HepG2 (cell line): ENCODE data around the gene STX12. TPM values are rescaled to one million over a fixed set of nuclear protein-coding genes. Genes with fewer than 3 reads are reported as not detected.

ENCODE experiments used
- ATAC-seq: fragments of 200-7000 bp; cut with Tn5 transposase; 3 replicates; pipeline ENCODE4 v1.9.1; 2020; ENCODE audit warnings: mild to moderate bottlenecking, moderate library complexity
- BruUV-seq: library from RNA; stranded (reverse); fragments of 400-500 nt; replicated peaks from 2 replicates; lab custom pipeline; 2021; lab: Mats Ljungman, UMichigan
- CTCF ChIA-PET: fragments of 300-600 bp; formaldehyde crosslinking; extraction: SDS; loops from one replicate; lab custom pipeline; 2021; ENCODE audit warnings: low total read pairs, inconsistent platforms, low intra/inter-chr PET ratio; lab: Yijun Ruan, JAX
- POLR2A ChIA-PET: fragments of 350-600 bp; sonication (Branson Sonifier 250); formaldehyde crosslinking; loops from one replicate; lab custom pipeline; 2020; ENCODE audit warnings: antibody characterized with exemption, inconsistent platforms; lab: Yijun Ruan, JAX
- DNase-seq: peaks from one replicate; pipeline ENCODE4 v3.0.0-alpha.2; 2015; ENCODE audit warnings: low spot score
- FAIRE-seq: peaks from 3 replicates; lab custom pipeline; 2011; peaks lifted over from hg19 to GRCh38; lab: Jason Lieb, UNC
- H2AFZ ChIP-seq: one replicate; pipeline ENCODE4 v1.6.1; 2011; ENCODE audit warnings: low read length, inconsistent platforms
- H3K27ac ChIP-seq: fragments of 300-600 bp; 3 replicates; pipeline ENCODE4 v1.8.0; 2011; ENCODE audit warnings: mixed run types, mild to moderate bottlenecking, mixed read lengths, low read length, inconsistent platforms; ENCODE audit not compliant: insufficient read depth; ENCODE audit errors: extremely low read length
- H3K27me3 ChIP-seq, 2 experiments: fragments of 200-600 bp in 1 of 2; 2 replicates in 1 of 2; 3 replicates in 1 of 2; pipeline versions ENCODE4 v1.6.0 to v1.8.0; 2011; ENCODE audit warnings: low read length in 2 of 2, mild to moderate bottlenecking in 2 of 2, moderate library complexity in 2 of 2, inconsistent platforms in 1 of 2; ENCODE audit not compliant: insufficient read depth in 2 of 2, control insufficient read depth in 1 of 2
- H3K36me3 ChIP-seq, 2 experiments: fragments of 200-600 bp in 1 of 2; replicated peaks in 1 of 2; 2 replicates in 1 of 2; 3 replicates in 1 of 2; pipeline versions ENCODE4 v1.5.1 to v1.8.0; 2011; ENCODE audit warnings: low read length in 2 of 2, inconsistent platforms in 1 of 2; ENCODE audit not compliant: insufficient read depth in 2 of 2, control insufficient read depth in 1 of 2
- H3K4me1 ChIP-seq: 2 replicates; pipeline ENCODE4 v1.5.1; 2012; ENCODE audit warnings: low read length, inconsistent platforms; ENCODE audit not compliant: insufficient read depth
- H3K4me2 ChIP-seq: 2 replicates; pipeline ENCODE4 v1.6.0; 2011; ENCODE audit warnings: low read depth, low read length, inconsistent platforms
- H3K4me3 ChIP-seq, 3 experiments: fragments of 200-600 bp in 1 of 3; sonication (generic), shearing (Covaris generic) in 1 of 3; replicated peaks in 1 of 3; 2 replicates each; pipeline ENCODE4 v1.5.1; 2011 to 2016; ENCODE audit warnings: low read length in 3 of 3, inconsistent platforms in 2 of 3, low read depth in 2 of 3, mild to moderate bottlenecking in 2 of 3, control low read depth in 1 of 3, mixed read lengths in 1 of 3; ENCODE audit not compliant: insufficient read depth in 1 of 3
- H3K79me2 ChIP-seq: one replicate; pipeline ENCODE4 v1.6.1; 2011; ENCODE audit warnings: low read length, inconsistent platforms; ENCODE audit not compliant: insufficient read depth
- H3K9ac ChIP-seq: 2 replicates; pipeline ENCODE4 v1.6.0; 2011; ENCODE audit warnings: mild to moderate bottlenecking, low read depth, low read length, inconsistent platforms; ENCODE audit not compliant: insufficient read depth
- H3K9me3 ChIP-seq: 2 replicates; pipeline ENCODE4 v1.5.1; 2012; ENCODE audit warnings: mild to moderate bottlenecking, low read length
- H4K20me1 ChIP-seq: 2 replicates; pipeline ENCODE4 v1.6.0; 2011; ENCODE audit warnings: inconsistent platforms, mild to moderate bottlenecking, low read length, moderate library complexity; ENCODE audit not compliant: insufficient read depth
- ARID5B ChIP-seq: IDR thresholded peaks from 2 replicates; pipeline ENCODE4 v1.4.0; 2020; ENCODE audit warnings: mild to moderate bottlenecking, missing genetic modification reagents
- CC2D1A ChIP-seq: sonication (generic); formaldehyde crosslinking; IDR thresholded peaks from 2 replicates; pipeline ENCODE4 v1.8.1; 2023; ENCODE audit warnings: mild to moderate bottlenecking, missing genetic modification reagents
- HBP1 ChIP-seq: IDR thresholded peaks from 2 replicates; pipeline ENCODE4 v1.6.1; 2016; ENCODE audit warnings: low read depth, control low read depth
- KLF16 ChIP-seq, 2 experiments: sonication (generic) in 1 of 2; formaldehyde crosslinking in 1 of 2; IDR thresholded peaks; 2 replicates each; pipeline versions ENCODE4 v1.6.1 to v1.8.0; 2016 to 2023; ENCODE audit warnings: missing genetic modification reagents in 2 of 2, missing compliant biosample characterization in 1 of 2
- MAFK ChIP-seq, 2 experiments: IDR thresholded peaks in 1 of 2; conservative IDR thresholded peaks in 1 of 2; 2 replicates each; pipeline ENCODE4 v1.6.1; 2011; ENCODE audit warnings: improper control_type of control experiment in 2 of 2, low read length in 2 of 2
- MATR3 ChIP-seq: sonication (generic); formaldehyde crosslinking; IDR thresholded peaks from 2 replicates; pipeline ENCODE4 v1.4.0; 2020; ENCODE audit warnings: missing genetic modification reagents
- MAZ ChIP-seq, 2 experiments: sonication (generic) in 1 of 2; formaldehyde crosslinking in 1 of 2; IDR thresholded peaks; 2 replicates each; pipeline versions ENCODE4 v1.5.0 to v1.6.1; 2012 to 2020; ENCODE audit warnings: low read depth in 2 of 2, mild to moderate bottlenecking in 2 of 2, borderline replicate concordance in 1 of 2, improper control_type of control experiment in 1 of 2, low read length in 1 of 2, missing genetic modification reagents in 1 of 2, moderate library complexity in 1 of 2
- NCOA1 ChIP-seq: sonication (generic); formaldehyde crosslinking; IDR thresholded peaks from 2 replicates; pipeline ENCODE4 v1.9.0; 2021; ENCODE audit warnings: missing genetic modification reagents
- RXRB ChIP-seq: IDR thresholded peaks from 2 replicates; pipeline ENCODE4 v1.6.1; 2016; ENCODE audit warnings: borderline replicate concordance, missing genetic modification reagents, missing compliant biosample characterization
- TAF15 ChIP-seq: fragments of 200-400 bp; formaldehyde crosslinking; IDR thresholded peaks from one replicate; pipeline ENCODE4 v1.6.1; 2018; ENCODE audit warnings: mild to moderate bottlenecking, low read depth, low read length; ENCODE audit not compliant: poor library complexity, severe bottlenecking
- TIGD3 ChIP-seq: sonication (generic); formaldehyde crosslinking; IDR thresholded peaks from 2 replicates; pipeline ENCODE4 v1.5.1; 2020; ENCODE audit warnings: mild to moderate bottlenecking, missing genetic modification reagents, borderline replicate concordance
- ZBTB7A ChIP-seq: sonication (generic); formaldehyde crosslinking; IDR thresholded peaks from 2 replicates; pipeline ENCODE4 v1.8.0; 2022; ENCODE audit warnings: mild to moderate bottlenecking, missing genetic modification reagents
- ZFP91 ChIP-seq: sonication (generic); formaldehyde crosslinking; IDR thresholded peaks from 2 replicates; pipeline ENCODE4 v1.9.0; 2022; ENCODE audit warnings: missing genetic modification reagents, mild to moderate bottlenecking, borderline replicate concordance
- ZNF33A ChIP-seq: sonication (generic); formaldehyde crosslinking; IDR thresholded peaks from 2 replicates; pipeline ENCODE4 v1.5.1; 2020; ENCODE audit warnings: missing genetic modification reagents, mild to moderate bottlenecking, moderate library complexity, borderline replicate concordance
- ZNF724P ChIP-seq: sonication (generic); formaldehyde crosslinking; IDR thresholded peaks from 2 replicates; pipeline ENCODE4 v1.8.0; 2022; ENCODE audit warnings: missing genetic modification reagents, borderline replicate concordance
- ZSCAN25 ChIP-seq: sonication (generic); formaldehyde crosslinking; IDR thresholded peaks from 2 replicates; pipeline ENCODE4 v1.8.0; 2022; ENCODE audit warnings: mild to moderate bottlenecking, missing genetic modification reagents
- WGBS: methylation state at CpG from one replicate; pipeline ENCODE4 v1.1.6; 2017; ENCODE audit warnings: low lambda C conversion rate; 5-methylcytosine and 5-hydroxymethylcytosine counted together
- in situ Hi-C: cut with HindIII; loops from 2 replicates; pipeline ENCODE4 v1.10.0; 2017; ENCODE audit warnings: low pct_unique_long_range_greater_than_20kb; ENCODE audit not compliant: extremely low pct_ligation_motif_present
- intact Hi-C: fragments of 100-400 bp; cut with micrococcal nuclease; formaldehyde crosslinking; loops from one replicate; pipeline ENCODE4 v1.10.0; 2022; ENCODE audit not compliant: unreplicated experiment
- polyA plus RNA-seq, 8 experiments: library from polyadenylated mRNA; depleted of rRNA in 3 of 8; stranded (reverse) in 7 of 8; unstranded in 1 of 8; fragments of >200 nt; fragmentation: Illumina TruSeq in 4 of 8; extraction: Trizol in 4 of 8; gene quantifications; 2 replicates each; pipeline versions ENCODE4 v1.2.1 to v1.2.3, GENCODE V29; 2011 to 2016; ENCODE audit warnings: low read depth in 4 of 8, missing spikeins in 1 of 8, mixed read lengths in 1 of 8; ENCODE audit not compliant: insufficient read depth in 1 of 8
- total RNA-seq, 5 experiments: library from RNA; depleted of rRNA; stranded (reverse); fragments of >200 nt; fragmentation: Illumina TruSeq; extraction: Trizol; gene quantifications; 2 replicates each; pipeline ENCODE4 v1.2.3, GENCODE V29; 2016; ENCODE audit warnings: low read depth in 1 of 5

STX12 gene
- total and polyA plus RNA-seq, 2 of the 13 experiments (the other 11 are each of a cell fraction or from before 2014, with no cell fraction given), result 9.0 to 19.7 TPM

DNA sequence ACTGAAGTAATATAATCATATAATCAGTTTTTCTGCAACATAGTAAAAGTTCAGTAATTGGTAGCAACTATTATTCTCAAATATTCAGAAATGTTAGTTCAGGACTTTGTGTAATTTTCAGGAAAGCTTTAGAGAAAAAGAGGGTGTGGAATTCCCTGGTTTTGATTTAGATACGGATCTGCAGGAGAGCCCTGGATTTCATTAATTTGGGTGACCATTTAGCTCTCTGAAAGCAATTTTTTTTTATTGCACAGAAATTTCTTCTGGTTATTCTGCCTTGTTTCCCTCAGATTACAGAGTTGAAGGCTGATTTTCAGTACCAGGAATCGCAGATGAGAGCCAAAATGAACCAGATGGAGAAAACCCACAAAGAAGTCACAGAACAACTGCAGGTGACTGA is 13.8 kb upstream of the STX12 start:
- no peaks in the 10 kb centered on the region for H3K79me2 ChIP-seq
- BruUV-seq, result no TSS peak
- WGBS, result 98% methylated on average over 2 of the region's 2 CpGs
- no peaks in the 10 kb centered on the region for H4K20me1 ChIP-seq
- peaks cover 4 to 14% of the 10 kb centered on the region in 2 experiments; a peak in 4 of 5 replicates for H3K36me3 ChIP-seq
- no peaks in the 10 kb centered on the region for H3K9me3 ChIP-seq
- intact Hi-C loops (no loop called here), in situ Hi-C loops (no loop called here)
- H3K4me2 ChIP-seq, result no peak overlapping the region
- H3K27me3 ChIP-seq, result no peaks in the 10 kb centered on the region
- no peak overlapping the region for H3K4me3 ChIP-seq
- DNase-seq, result no peak
- H3K27ac ChIP-seq, result no peak overlapping the region
- no peak overlapping the region for H3K9ac ChIP-seq
- ATAC-seq, result no peak
- CTCF ChIA-PET, result no interaction called here
- POLR2A ChIA-PET, result interaction anchor here (1.0 kb wide), 1 partner anchor 71 kb away, joined by 3 read pairs; the partner anchor contains the start of gene PPP1R8
- FAIRE-seq, result no peak
- H3K4me1 ChIP-seq, result no peaks in the 10 kb centered on the region
- H2AFZ ChIP-seq, result no peak overlapping the region
- TF ChIP-seq HBP1 (CRISPR knock-in tag), result no peak
- no peak for TF ChIP-seq ZSCAN25 (CRISPR knock-in tag)
- TF ChIP-seq RXRB (CRISPR knock-in tag), result no peak
- no peak for TF ChIP-seq ZFP91
- no peak for TF ChIP-seq ARID5B (CRISPR knock-in tag)
- TF ChIP-seq ZNF33A (CRISPR knock-in tag), result no peak
- TF ChIP-seq ZNF724P, result no peak
- no peak for TF ChIP-seq MAZ (IDR thresholded peaks at IDR 0.05; ENCODE audit: borderline replicate concordance, low read depth, low read length)
- TF ChIP-seq MAZ (CRISPR knock-in tag; IDR thresholded peaks at IDR 0.05; ENCODE audit: low read depth), result no peak
- no peak for TF ChIP-seq MAFK (conservative IDR thresholded peaks at IDR 0.05 in 1 of 2, IDR thresholded peaks at IDR 0.05 in 1 of 2; ENCODE audit: low read length in 2 of 2)
- no peak for TF ChIP-seq MATR3 (CRISPR knock-in tag)
- no peak for TF ChIP-seq NCOA1 (CRISPR knock-in tag)
- no peak for TF ChIP-seq TAF15
- no peak for TF ChIP-seq CC2D1A (CRISPR knock-in tag)
- TF ChIP-seq ZBTB7A (CRISPR knock-in tag), result no peak
- TF ChIP-seq TIGD3, result no peak
- TF ChIP-seq KLF16 (CRISPR knock-in tag; IDR thresholded peaks at IDR 0.05), result no peak
